CD4-positive, alpha-beta memory T cell (primary cell): ENCODE measurements around the gene ILF3. TPM values are rescaled to one million over a fixed set of nuclear protein-coding genes. Genes with fewer than 3 reads are reported as not detected.

ENCODE experiments used
- CTCF ChIA-PET: fragments of 350-600 bp; sonication (Branson Sonifier 250); formaldehyde crosslinking; loops from one replicate; lab custom pipeline; 2021; ENCODE audit warnings: inconsistent platforms; ENCODE audit not compliant: partially characterized antibody; lab: Charles Lee
- POLR2A ChIA-PET: fragments of 350-600 bp; sonication (Branson Sonifier 250); formaldehyde crosslinking; loops from one replicate; lab custom pipeline; 2021; ENCODE audit not compliant: partially characterized antibody; lab: Charles Lee
- DNase-seq, 5 donors: peaks; one replicate each; pipeline versions ENCODE4 v3.0.0 to v3.0.0-alpha.2; 2020 to 2022; ENCODE audit warnings: mixed read lengths in 1 of 5
- H3K27ac ChIP-seq: one replicate; pipeline ENCODE4 v1.7.0; 2013; ENCODE audit warnings: low read depth, low read length
- H3K27me3 ChIP-seq: 2 replicates; pipeline ENCODE4 v1.7.0; 2013; ENCODE audit warnings: mild to moderate bottlenecking, low read length, moderate library complexity; ENCODE audit not compliant: insufficient read depth
- H3K36me3 ChIP-seq: 2 replicates; pipeline ENCODE4 v1.7.0; 2013; ENCODE audit warnings: mild to moderate bottlenecking, low read length, moderate library complexity; ENCODE audit not compliant: insufficient read depth
- H3K4me1 ChIP-seq: 2 replicates; pipeline ENCODE4 v1.7.0; 2013; ENCODE audit warnings: mild to moderate bottlenecking, low read length, moderate library complexity; ENCODE audit not compliant: insufficient read depth
- H3K4me3 ChIP-seq, 2 donors: one replicate each; pipeline ENCODE4 v1.7.0; 2013; ENCODE audit warnings: low read length in 2 of 2, mild to moderate bottlenecking in 1 of 2
- H3K9me3 ChIP-seq, 2 donors: one replicate each; pipeline ENCODE4 v1.7.0; 2013; ENCODE audit warnings: low read length in 2 of 2, control low read depth in 1 of 2; ENCODE audit not compliant: control insufficient read depth in 1 of 2
- H3K27ac Mint-ChIP-seq, 7 donors: one replicate each; pipeline ENCODE4 v1.8.0; 2020 to 2021; ENCODE audit warnings: mixed read lengths in 7 of 7, mild to moderate bottlenecking in 6 of 7, inconsistent platforms in 3 of 7, moderate library complexity in 3 of 7
- H3K27me3 Mint-ChIP-seq, 2 donors: one replicate each; pipeline ENCODE4 v1.8.0; 2020 to 2021; ENCODE audit warnings: mixed read lengths in 2 of 2
- H3K36me3 Mint-ChIP-seq, 2 donors: one replicate each; pipeline ENCODE4 v1.8.0; 2020 to 2021; ENCODE audit warnings: mixed read lengths in 2 of 2, inconsistent platforms in 1 of 2, mild to moderate bottlenecking in 1 of 2
- H3K4me1 Mint-ChIP-seq, 4 donors: one replicate each; pipeline ENCODE4 v1.8.0; 2020 to 2021; ENCODE audit warnings: mixed read lengths in 4 of 4, mild to moderate bottlenecking in 1 of 4
- H3K4me3 Mint-ChIP-seq, 8 donors: one replicate each; pipeline ENCODE4 v1.8.0; 2020 to 2021; ENCODE audit warnings: mixed read lengths in 8 of 8, mild to moderate bottlenecking in 7 of 8, moderate library complexity in 6 of 8, inconsistent platforms in 3 of 8
- H3K9me3 Mint-ChIP-seq, 8 donors: one replicate each; pipeline ENCODE4 v1.8.0; 2020 to 2021; ENCODE audit warnings: mixed read lengths in 8 of 8, mild to moderate bottlenecking in 5 of 8, inconsistent platforms in 3 of 8, moderate library complexity in 1 of 8
- intact Hi-C: fragments of 100-400 bp; cut with micrococcal nuclease; formaldehyde crosslinking; loops from one replicate; pipeline ENCODE4 v1.15.1; 2023
- polyA plus RNA-seq, 2 donors: library from polyadenylated mRNA; unstranded; fragments of 300-500 nt; fragmentation: Illumina TruSeq; gene quantifications; one replicate each; pipeline ENCODE4 v1.2.3, GENCODE V29; 2021
- total RNA-seq, 2 experiments: library from RNA; stranded (reverse); gene quantifications; one replicate each; pipeline ENCODE4 v1.2.3, GENCODE V29; 2021

ILF3 gene
- total and polyA plus RNA-seq, 4 experiments from 2014 or later, result 36.2 to 302 (median 197) TPM

- Mint-ChIP-seq H3K4me3 (no peak overlapping the region), H3K9me3 (no peaks in the 10 kb centered on the region), H3K36me3 (peaks cover 41 to 69% of the 10 kb centered on the region in 2 donors), H3K27me3 (no peaks in the 10 kb centered on the region), H3K27ac (peak overlapping the region in 3 of 7 donors; percentile 10 to 66 (median 57)), H3K4me1 (peaks cover 7 to 24% (median 12%) of the 10 kb centered on the region in 4 donors)
- H3K27ac ChIP-seq, result no peak overlapping the region
- H3K36me3 ChIP-seq, result peaks cover 56% of the 10 kb centered on the region
- CTCF ChIA-PET, result interaction anchor here (1.0 to 13.5 kb wide), 2 partner anchors 38 to 58 kb away, joined by 4 to 473 read pairs; no protein-coding TSS in a partner anchor
- H3K27me3 ChIP-seq, result no peaks in the 10 kb centered on the region
- intact Hi-C loops, result no loop called here
- POLR2A ChIA-PET, result interaction anchor here (1.0 to 1.9 kb wide), 2 partner anchors 37 to 59 kb away, joined by 3 to 5 read pairs; no protein-coding TSS in a partner anchor
- peak in 1 of 5 donors; percentile 5 for DNase-seq
- H3K9me3 ChIP-seq, result no peaks in the 10 kb centered on the region
- H3K4me3 ChIP-seq, result no peak overlapping the region
- peaks cover 5% of the 10 kb centered on the region for H3K4me1 ChIP-seq
These were observed 13.8 kb upstream of the ILF3 start for GRCh38 chr19:10640361-10640760.

- Mint-ChIP-seq H3K4me1 (peaks cover 7 to 24% (median 12%) of the 10 kb centered on the region in 4 donors), H3K27ac (peak overlapping the region in 3 of 7 donors; percentile 54 to 85 (median 76)), H3K9me3 (no peaks in the 10 kb centered on the region), H3K36me3 (peaks cover 36 to 64% of the 10 kb centered on the region in 2 donors), H3K4me3 (no peak overlapping the region), H3K27me3 (no peaks in the 10 kb centered on the region)
- peak in 1 of 5 donors; percentile 6 for DNase-seq
- no peaks in the 10 kb centered on the region for H3K9me3 ChIP-seq
- intact Hi-C loops, result no loop called here
- no peak overlapping the region for H3K27ac ChIP-seq
- H3K36me3 ChIP-seq, result peaks cover 50% of the 10 kb centered on the region
- peaks cover 5% of the 10 kb centered on the region for H3K4me1 ChIP-seq
- no peaks in the 10 kb centered on the region for H3K27me3 ChIP-seq
- ChIA-PET POLR2A (interaction anchor here (1.0 to 1.9 kb wide), 2 partner anchors 38 to 60 kb away, joined by 3 to 5 read pairs; no protein-coding TSS in a partner anchor), CTCF (interaction anchor here (1.0 to 13.5 kb wide), 3 partner anchors 9 to 59 kb away, joined by 3 to 473 read pairs (median 4); no protein-coding TSS in a partner anchor)
- H3K4me3 ChIP-seq, result no peak overlapping the region
These were observed 12.9 kb upstream of the ILF3 start for GRCh38 chr19:10641248-10641647.

- H3K36me3 Mint-ChIP-seq, result peaks cover 27 to 50% of the 10 kb centered on the region in 2 donors
- H3K27ac ChIP-seq, result no peak overlapping the region
- H3K4me1 Mint-ChIP-seq, result peaks cover 7 to 24% (median 12%) of the 10 kb centered on the region in 4 donors
- peak overlapping the region in 1 of 7 donors; percentile 59 for H3K27ac Mint-ChIP-seq
- peaks cover 5% of the 10 kb centered on the region for H3K4me1 ChIP-seq
- H3K9me3 ChIP-seq, result no peaks in the 10 kb centered on the region
- no peak overlapping the region for H3K4me3 Mint-ChIP-seq
- intact Hi-C loops, result no loop called here
- H3K36me3 ChIP-seq, result peaks cover 36% of the 10 kb centered on the region
- ChIA-PET POLR2A (no interaction called here), CTCF (interaction anchor here (2.2 to 13.5 kb wide), 4 partner anchors 16 to 60 kb away, joined by 10 to 473 read pairs (median 32); no protein-coding TSS in a partner anchor)
- no peak overlapping the region for H3K4me3 ChIP-seq
- DNase-seq, result peak in 1 of 5 donors; percentile 20
- no peaks in the 10 kb centered on the region for H3K9me3 Mint-ChIP-seq
- no peaks in the 10 kb centered on the region for H3K27me3 ChIP-seq
- no peaks in the 10 kb centered on the region for H3K27me3 Mint-ChIP-seq
These were observed 11.5 kb upstream of the ILF3 start for GRCh38 chr19:10642473-10643171.

GRCh38 chr19:10643172-10643967 is 10.8 kb upstream of the ILF3 start:
- peaks cover 21 to 44% of the 10 kb centered on the region in 2 donors for H3K36me3 Mint-ChIP-seq

GRCh38 chr19:10643968-10644259 is 10.2 kb upstream of the ILF3 start:
- peak overlapping the region; percentile 31 to 88 (median 75) for H3K27ac Mint-ChIP-seq
- DNase-seq, result peak in 1 of 5 donors; percentile 16
- no peak overlapping the region for H3K4me3 Mint-ChIP-seq
- H3K27me3 Mint-ChIP-seq, result no peaks in the 10 kb centered on the region
- Histone ChIP-seq H3K4me1 (peaks cover 5% of the 10 kb centered on the region), H3K36me3 (peaks cover 29% of the 10 kb centered on the region), H3K27me3 (no peaks in the 10 kb centered on the region), H3K9me3 (no peaks in the 10 kb centered on the region), H3K4me3 (no peak overlapping the region), H3K27ac (no peak overlapping the region)
- intact Hi-C loops, result loop anchor here (1.0 kb wide), 4 partner anchors 40 to 139 kb away; no protein-coding TSS in a partner anchor
- H3K36me3 Mint-ChIP-seq, result peaks cover 21 to 44% of the 10 kb centered on the region in 2 donors
- POLR2A ChIA-PET, result interaction anchor here (0.6 to 3.0 kb wide), 11 partner anchors 9 to 1922 kb away, joined by 3 to 48 read pairs (median 4); partner anchors contain the start of gene QTRT1
- CTCF ChIA-PET, result interaction anchor here (0.7 to 13.5 kb wide), 31 partner anchors 8 to 281 kb away, joined by 3 to 473 read pairs (median 6); partner anchors contain the start of genes QTRT1 and SLC44A2
- no peaks in the 10 kb centered on the region for H3K9me3 Mint-ChIP-seq
- peaks cover 7 to 28% (median 12%) of the 10 kb centered on the region in 4 donors for H3K4me1 Mint-ChIP-seq

More at GRCh38 chr19:10643172-10643967, 10.8 kb upstream of the ILF3 start:
- peaks cover 29% of the 10 kb centered on the region for H3K36me3 ChIP-seq
- Mint-ChIP-seq H3K9me3 (no peaks in the 10 kb centered on the region), H3K4me3 (no peak overlapping the region), H3K27me3 (no peaks in the 10 kb centered on the region), H3K4me1 (peaks cover 5 to 26% (median 12%) of the 10 kb centered on the region in 4 donors), H3K27ac (peak overlapping the region; percentile 59 to 86 (median 75))
- DNase-seq, result peak in 1 of 5 donors; percentile 25
- ChIA-PET POLR2A (interaction anchor here (0.6 to 3.0 kb wide), 8 partner anchors 9 to 1922 kb away, joined by 3 to 48 read pairs (median 8); partner anchors contain the start of gene QTRT1), CTCF (interaction anchor here (0.7 to 13.5 kb wide), 22 partner anchors 9 to 282 kb away, joined by 3 to 473 read pairs (median 8); partner anchors contain the start of gene SLC44A2)
- no peak overlapping the region for H3K4me3 ChIP-seq
- intact Hi-C loops, result no loop called here
- no peaks in the 10 kb centered on the region for H3K9me3 ChIP-seq
- no peaks in the 10 kb centered on the region for H3K27me3 ChIP-seq
- peaks cover 5% of the 10 kb centered on the region for H3K4me1 ChIP-seq
- no peak overlapping the region for H3K27ac ChIP-seq

DNA sequence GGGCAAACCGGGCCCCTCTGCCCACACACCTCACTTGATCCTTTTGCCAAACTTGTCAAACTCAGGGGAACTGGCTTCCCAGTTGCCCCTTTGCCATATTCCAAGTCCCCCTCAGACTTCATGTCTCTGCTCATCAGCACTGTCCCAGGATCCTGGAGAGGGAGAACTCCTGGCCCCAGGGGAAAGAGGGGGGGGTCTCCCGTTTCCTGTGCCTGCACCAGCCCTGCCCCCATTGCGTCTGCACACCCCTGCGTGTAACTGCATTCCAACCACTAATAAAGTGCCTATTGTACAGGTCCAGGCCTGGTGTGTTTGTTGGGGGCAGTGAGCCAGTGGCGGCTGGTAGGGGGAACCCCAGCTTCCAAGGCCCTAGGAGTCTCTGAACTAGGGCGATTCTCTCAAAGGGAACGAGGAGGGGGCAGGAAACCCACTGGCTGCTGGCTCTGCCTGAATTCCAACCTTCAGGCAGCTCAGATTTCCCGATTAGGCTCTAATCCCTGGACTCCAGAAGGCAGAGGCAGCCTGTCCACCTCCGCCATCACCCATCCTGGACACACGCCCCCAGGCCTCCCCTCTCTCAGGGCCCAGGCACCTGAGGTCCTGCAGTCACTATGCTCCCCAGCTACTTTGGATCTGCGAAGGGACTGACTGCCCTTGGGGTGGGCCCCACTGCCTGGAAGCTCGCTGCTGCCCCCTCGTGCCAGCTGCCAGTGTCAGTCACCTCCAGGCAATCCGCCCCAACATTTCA is 9.7 kb upstream of the ILF3 start:
- intact Hi-C loops, result loop anchor here (1.0 kb wide), 4 partner anchors 40 to 139 kb away; no protein-coding TSS in a partner anchor
- no peaks in the 10 kb centered on the region for H3K27me3 Mint-ChIP-seq
- H3K27ac ChIP-seq, result peak overlapping the region; percentile 37
- H3K4me3 ChIP-seq, result no peak overlapping the region
- peaks cover 7 to 28% (median 12%) of the 10 kb centered on the region in 4 donors for H3K4me1 Mint-ChIP-seq
- peaks cover 21 to 39% of the 10 kb centered on the region in 2 donors for H3K36me3 Mint-ChIP-seq
- peak overlapping the region; percentile 31 to 88 (median 75) for H3K27ac Mint-ChIP-seq
- H3K36me3 ChIP-seq, result peaks cover 25% of the 10 kb centered on the region
- no peak overlapping the region for H3K4me3 Mint-ChIP-seq
- ChIA-PET CTCF (interaction anchor here (0.7 to 13.5 kb wide), 42 partner anchors 8 to 281 kb away, joined by 3 to 473 read pairs (median 5); partner anchors contain the start of genes QTRT1, SLC44A2 and TYK2), POLR2A (interaction anchor here (0.6 to 3.0 kb wide), 17 partner anchors 8 to 1921 kb away, joined by 3 to 48 read pairs (median 3); partner anchors contain the start of genes QTRT1 and SLC44A2)
- peaks cover 5% of the 10 kb centered on the region for H3K4me1 ChIP-seq
- H3K27me3 ChIP-seq, result no peaks in the 10 kb centered on the region
- peak; percentile 78 to 81 (median 80) for DNase-seq
- no peaks in the 10 kb centered on the region for H3K9me3 ChIP-seq
- no peaks in the 10 kb centered on the region for H3K9me3 Mint-ChIP-seq
